T-cell (primary cell): ENCODE measurements around the gene EPN2. TPM values are rescaled to one million over a fixed set of nuclear protein-coding genes. Genes with fewer than 3 reads are reported as not detected.

Experiments
- ATAC-seq, 4 experiments: fragments of 200-7000 bp in 3 of 4; fragments of 150-1000 bp in 1 of 4; cut with Tn5 transposase; replicated peaks in 1 of 4; 1 replicate in 3 of 4; 2 replicates in 1 of 4; pipeline ENCODE4 v1.10.0; 2021; ENCODE audit warnings: moderate library complexity in 3 of 4, mild to moderate bottlenecking in 2 of 4, moderate number of reproducible peaks in 1 of 4
- CTCF ChIA-PET, 2 donors: fragments of 300-600 bp; sonication (Branson Sonifier 250); formaldehyde crosslinking; loops; one replicate each; lab custom pipeline; 2022; ENCODE audit warnings: antibody characterized with exemption in 2 of 2; lab: Charles Lee
- POLR2A ChIA-PET, 2 donors: fragments of 300-600 bp; sonication (Branson Sonifier 250); formaldehyde crosslinking; loops; one replicate each; lab custom pipeline; 2022; ENCODE audit warnings: antibody characterized with exemption in 2 of 2; lab: Charles Lee
- DNase-seq, 35 experiments: peaks; one replicate each; pipeline versions ENCODE4 v3.0.0 to v3.0.0-alpha.2; 2013 to 2023
- H3K27ac ChIP-seq: one replicate; pipeline ENCODE4 v1.5.1; 2013; ENCODE audit warnings: low read length
- H3K27me3 ChIP-seq, 2 experiments: replicated peaks in 1 of 2; 1 replicate in 1 of 2; 2 replicates in 1 of 2; pipeline versions ENCODE4 v1.6.1 to v1.7.0; 2013; ENCODE audit warnings: low read length in 1 of 2, mixed read lengths in 1 of 2; ENCODE audit not compliant: control insufficient read depth in 2 of 2, insufficient read depth in 2 of 2; ENCODE audit errors: extremely low read depth in 1 of 2
- H3K36me3 ChIP-seq, 2 donors: 1 replicate in 1 of 2; 2 replicates in 1 of 2; pipeline versions ENCODE4 v1.6.1 to v1.7.0; 2013; ENCODE audit warnings: low read length in 1 of 2; ENCODE audit not compliant: control insufficient read depth in 2 of 2, insufficient read depth in 1 of 2; ENCODE audit errors: extremely low read depth in 1 of 2
- H3K4me1 ChIP-seq, 2 experiments: 1 replicate in 1 of 2; 2 replicates in 1 of 2; pipeline versions ENCODE4 v1.6.1 to v1.7.0; 2013; ENCODE audit warnings: low read length in 2 of 2, mixed read lengths in 1 of 2; ENCODE audit not compliant: insufficient read depth in 2 of 2, control insufficient read depth in 1 of 2; ENCODE audit errors: extremely low read depth in 1 of 2
- H3K4me3 ChIP-seq, 2 donors: 1 replicate in 1 of 2; 2 replicates in 1 of 2; pipeline versions ENCODE4 v1.5.1 to v1.7.0; 2013; ENCODE audit warnings: mild to moderate bottlenecking in 2 of 2, low read length in 1 of 2, moderate library complexity in 1 of 2; ENCODE audit not compliant: control insufficient read depth in 1 of 2; ENCODE audit errors: extremely low read depth in 1 of 2
- H3K9me3 ChIP-seq: 2 replicates; pipeline ENCODE4 v1.7.0; 2013
- H3K27ac Mint-ChIP-seq, 2 donors: one replicate each; pipeline ENCODE4 v1.8.0; 2020 to 2021; ENCODE audit warnings: mild to moderate bottlenecking in 2 of 2, mixed read lengths in 2 of 2
- H3K27me3 Mint-ChIP-seq, 2 donors: one replicate each; pipeline ENCODE4 v1.8.0; 2021 to 2022; ENCODE audit warnings: mixed read lengths in 2 of 2
- H3K36me3 Mint-ChIP-seq: one replicate; pipeline ENCODE4 v1.8.0; 2021; ENCODE audit warnings: mixed read lengths
- H3K4me1 Mint-ChIP-seq, 3 donors: one replicate each; pipeline ENCODE4 v1.8.0; 2020 to 2022; ENCODE audit warnings: mixed read lengths in 3 of 3, mild to moderate bottlenecking in 1 of 3
- H3K4me3 Mint-ChIP-seq, 3 donors: one replicate each; pipeline ENCODE4 v1.8.0; 2020 to 2022; ENCODE audit warnings: mild to moderate bottlenecking in 3 of 3, mixed read lengths in 3 of 3, moderate library complexity in 3 of 3
- H3K9me3 Mint-ChIP-seq, 3 donors: one replicate each; pipeline ENCODE4 v1.8.0; 2020 to 2022; ENCODE audit warnings: mixed read lengths in 3 of 3
- WGBS: methylation state at CpG from one replicate; pipeline ENCODE4 v1.1.5; 2013; ENCODE audit warnings: missing lambda C conversion rate; ENCODE audit not compliant: insufficient coverage; 5-methylcytosine and 5-hydroxymethylcytosine counted together
- total RNA-seq, 35 experiments: library from RNA in 6 of 35; stranded (reverse) in 6 of 35; fragments of 120-200 nt in 1 of 35; gene quantifications; one replicate each; pipeline versions ENCODE4 v1.2.1 to v1.2.4 and lab custom pipeline; 2013 to 2026

The EPN2 gene
- total RNA-seq, 5 donors from 2014 or later (not counting 1 experiment from before 2014, with no cell fraction given) = 5.5 to 9.8 (median 8.4) TPM

DNA sequence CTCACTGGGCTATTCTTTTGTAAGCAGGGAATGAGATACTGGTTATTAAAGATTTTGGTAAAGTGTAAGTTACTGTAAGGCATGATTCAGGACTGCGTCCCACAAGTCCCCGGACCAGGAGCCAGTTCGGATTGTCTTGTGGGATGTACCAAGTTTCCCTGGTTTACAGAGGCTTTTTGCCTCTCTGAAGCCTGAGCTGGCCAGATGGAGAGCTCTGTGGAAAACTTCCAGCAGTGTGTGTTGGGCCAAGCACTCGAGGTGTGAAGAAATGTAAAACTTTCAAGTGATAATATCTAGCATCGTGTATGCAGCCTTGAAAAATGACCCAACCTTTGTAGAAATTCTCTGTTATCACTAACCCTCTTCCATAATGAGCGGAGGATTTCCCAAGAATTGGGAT is 2.4 kb downstream of the EPN2 start:
- no peaks in the 10 kb centered on the region for H3K9me3 ChIP-seq
- WGBS = 94% methylated on average over 3 of the region's 6 CpGs
- peaks cover 2 to 11% of the 10 kb centered on the region in 2 experiments for H3K4me1 ChIP-seq
- no peaks in the 10 kb centered on the region for H3K36me3 ChIP-seq
- CTCF ChIA-PET = interaction anchor here in 1 of 2 donors (1.2 kb wide), 1 partner anchor 10 kb away, joined by 3 read pairs; no protein-coding TSS in a partner anchor
- no peak for ATAC-seq
- Mint-ChIP-seq H3K4me1 (peaks cover 4 to 5% (median 4%) of the 10 kb centered on the region in 3 donors), H3K9me3 (no peaks in the 10 kb centered on the region), H3K4me3 (peak overlapping the region in 1 of 3 donors; percentile 3), H3K27me3 (peaks cover 0 to 8% of the 10 kb centered on the region in 2 donors), H3K36me3 (no peaks in the 10 kb centered on the region), H3K27ac (no peak overlapping the region)
- POLR2A ChIA-PET = no interaction called here
- no peak overlapping the region for H3K4me3 ChIP-seq
- H3K27me3 ChIP-seq = peaks cover 4 to 11% of the 10 kb centered on the region in 2 experiments
- no peak for DNase-seq
- H3K27ac ChIP-seq = no peak overlapping the region

DNA sequence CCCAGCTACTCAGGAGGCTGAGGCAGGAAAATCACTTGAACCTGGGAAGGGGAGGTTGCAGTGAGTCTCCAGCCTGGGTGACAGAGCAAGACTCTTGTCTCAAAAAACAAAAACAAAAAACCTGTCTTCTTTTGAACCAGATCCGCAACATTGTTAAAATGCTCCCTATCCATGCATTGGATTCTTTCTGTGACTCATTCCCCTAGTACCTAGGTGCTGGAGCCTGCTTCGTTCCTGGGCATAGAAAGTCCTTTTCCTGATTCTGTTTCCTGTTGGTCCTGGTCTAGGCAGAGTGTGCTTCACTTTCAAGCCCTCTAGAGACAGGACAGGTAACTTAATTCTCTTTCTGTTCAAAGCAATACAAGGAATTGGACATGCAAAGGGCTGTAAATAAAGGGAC is 5.2 kb downstream of the EPN2 start:
- H3K27ac ChIP-seq = no peak overlapping the region
- ATAC-seq = no peak
- H3K4me1 ChIP-seq = peaks cover 2 to 11% of the 10 kb centered on the region in 2 experiments
- POLR2A ChIA-PET = interaction anchor here in 1 of 2 donors (0.6 kb wide), 1 partner anchor 110 kb away, joined by 3 read pairs; no protein-coding TSS in a partner anchor
- Mint-ChIP-seq H3K36me3 (no peaks in the 10 kb centered on the region), H3K27ac (no peak overlapping the region), H3K4me1 (peaks cover 4 to 5% (median 4%) of the 10 kb centered on the region in 3 donors), H3K4me3 (no peak overlapping the region), H3K9me3 (no peaks in the 10 kb centered on the region), H3K27me3 (peaks cover 0 to 8% of the 10 kb centered on the region in 2 donors)
- no peak overlapping the region for H3K4me3 ChIP-seq
- H3K36me3 ChIP-seq = no peaks in the 10 kb centered on the region
- CTCF ChIA-PET = no interaction called here
- 70% methylated on average over 2 of the region's 2 CpGs for WGBS
- H3K9me3 ChIP-seq = no peaks in the 10 kb centered on the region
- peaks cover 4 to 11% of the 10 kb centered on the region in 2 experiments for H3K27me3 ChIP-seq
- no peak for DNase-seq

DNA sequence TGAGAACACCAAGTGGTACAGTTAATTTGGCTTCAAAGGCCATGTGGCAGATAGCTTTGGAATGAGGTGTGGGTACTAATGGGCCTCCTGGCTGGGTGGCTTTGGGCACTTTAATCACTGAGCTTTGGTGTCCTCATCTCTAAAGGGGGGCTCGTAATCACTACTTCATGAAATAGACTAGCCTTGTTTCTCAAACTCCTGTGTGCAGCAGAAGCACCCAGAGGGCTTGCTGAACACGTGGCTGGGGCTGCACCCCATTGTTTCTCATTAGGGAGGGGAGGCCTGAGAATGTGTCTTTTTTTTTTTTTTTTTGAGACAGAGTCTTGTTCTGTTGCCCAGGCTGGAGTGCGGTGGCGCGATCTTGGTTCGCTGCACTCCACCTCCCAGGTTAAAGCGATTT is 5.8 kb downstream of the EPN2 start:
- no peaks in the 10 kb centered on the region for H3K9me3 Mint-ChIP-seq
- POLR2A ChIA-PET = no interaction called here
- H3K36me3 Mint-ChIP-seq = no peaks in the 10 kb centered on the region
- Histone ChIP-seq H3K27ac (no peak overlapping the region), H3K36me3 (no peaks in the 10 kb centered on the region), H3K4me3 (no peak overlapping the region), H3K9me3 (no peaks in the 10 kb centered on the region), H3K4me1 (peaks cover 2 to 6% of the 10 kb centered on the region in 2 experiments), H3K27me3 (peaks cover 4 to 8% of the 10 kb centered on the region in 2 experiments)
- peaks cover 4 to 9% (median 5%) of the 10 kb centered on the region in 3 donors for H3K4me1 Mint-ChIP-seq
- H3K27me3 Mint-ChIP-seq = peaks cover 0 to 14% of the 10 kb centered on the region in 2 donors
- ATAC-seq (no peak), DNase-seq (no peak)
- H3K27ac Mint-ChIP-seq = no peak overlapping the region
- no peak overlapping the region for H3K4me3 Mint-ChIP-seq
- WGBS = 100% methylated on average over 1 of the region's 7 CpGs
- CTCF ChIA-PET = no interaction called here

DNA sequence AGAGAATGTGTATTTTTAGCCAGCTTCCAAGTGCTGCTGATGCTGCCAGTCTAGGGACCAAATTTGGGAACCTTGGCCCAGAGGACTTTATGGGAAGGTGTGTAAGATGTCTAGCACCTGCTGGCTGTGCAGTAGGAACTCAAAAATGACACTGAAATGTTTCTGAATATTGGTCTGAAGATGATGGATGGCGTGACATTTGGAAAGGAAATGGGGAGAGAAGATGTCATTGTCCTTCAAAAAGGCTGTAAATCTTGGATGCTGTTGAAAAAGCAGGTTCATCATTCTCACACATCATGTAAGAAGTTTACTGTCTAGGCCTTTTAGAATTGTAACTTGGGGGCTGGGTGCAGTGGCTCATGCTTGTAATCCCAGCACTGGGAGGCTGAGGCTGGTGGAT is 6.7 kb downstream of the EPN2 start:
- peaks cover 3 to 14% of the 10 kb centered on the region in 2 donors for H3K27me3 Mint-ChIP-seq
- ChIA-PET POLR2A (no interaction called here), CTCF (no interaction called here)
- ATAC-seq (no peak), DNase-seq (no peak)
- H3K4me3 Mint-ChIP-seq = no peak overlapping the region
- Histone ChIP-seq H3K36me3 (no peaks in the 10 kb centered on the region), H3K9me3 (no peaks in the 10 kb centered on the region), H3K4me3 (no peak overlapping the region), H3K27me3 (peaks cover 4% of the 10 kb centered on the region in 2 experiments), H3K27ac (no peak overlapping the region), H3K4me1 (no peaks in the 10 kb centered on the region)
- H3K4me1 Mint-ChIP-seq = peaks cover 0 to 11% (median 3%) of the 10 kb centered on the region in 3 donors
- no peaks in the 10 kb centered on the region for H3K9me3 Mint-ChIP-seq
- WGBS = no CpG with 5 or more reads among the region's 1 CpG
- no peak overlapping the region for H3K27ac Mint-ChIP-seq
- no peaks in the 10 kb centered on the region for H3K36me3 Mint-ChIP-seq

DNA sequence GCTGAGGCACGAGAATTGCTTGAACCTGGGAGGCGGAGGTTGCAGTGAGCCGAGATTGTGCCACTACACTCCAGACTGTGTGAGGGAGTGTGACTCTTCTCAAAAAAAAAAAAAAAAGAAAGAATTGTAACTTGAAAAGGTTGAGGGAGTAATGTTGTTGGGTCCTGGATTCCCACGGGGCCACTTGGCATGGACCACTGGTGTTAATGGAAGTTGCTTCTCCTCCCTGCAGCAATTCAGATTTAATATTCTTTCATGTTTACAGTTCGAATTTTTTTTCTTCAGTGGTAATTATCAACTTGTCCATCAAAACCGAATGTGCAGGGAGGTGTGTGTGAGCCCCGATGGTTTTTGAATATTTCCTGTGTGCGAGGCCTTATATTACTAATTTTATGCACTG is 7.2 kb downstream of the EPN2 start:
- no peaks in the 10 kb centered on the region for H3K9me3 Mint-ChIP-seq
- no CpG with 5 or more reads among the region's 8 CpGs for WGBS
- POLR2A ChIA-PET = no interaction called here
- CTCF ChIA-PET = no interaction called here
- Histone ChIP-seq H3K4me1 (no peaks in the 10 kb centered on the region), H3K27me3 (peaks cover 4% of the 10 kb centered on the region in 2 experiments), H3K9me3 (no peaks in the 10 kb centered on the region), H3K4me3 (no peak overlapping the region), H3K27ac (no peak overlapping the region), H3K36me3 (no peaks in the 10 kb centered on the region)
- no peak overlapping the region for H3K27ac Mint-ChIP-seq
- no peak for ATAC-seq
- DNase-seq = no peak
- no peak overlapping the region for H3K4me3 Mint-ChIP-seq
- no peaks in the 10 kb centered on the region for H3K36me3 Mint-ChIP-seq
- peaks cover 0 to 12% (median 3%) of the 10 kb centered on the region in 3 donors for H3K4me1 Mint-ChIP-seq
- peaks cover 3 to 14% of the 10 kb centered on the region in 2 donors for H3K27me3 Mint-ChIP-seq

DNA sequence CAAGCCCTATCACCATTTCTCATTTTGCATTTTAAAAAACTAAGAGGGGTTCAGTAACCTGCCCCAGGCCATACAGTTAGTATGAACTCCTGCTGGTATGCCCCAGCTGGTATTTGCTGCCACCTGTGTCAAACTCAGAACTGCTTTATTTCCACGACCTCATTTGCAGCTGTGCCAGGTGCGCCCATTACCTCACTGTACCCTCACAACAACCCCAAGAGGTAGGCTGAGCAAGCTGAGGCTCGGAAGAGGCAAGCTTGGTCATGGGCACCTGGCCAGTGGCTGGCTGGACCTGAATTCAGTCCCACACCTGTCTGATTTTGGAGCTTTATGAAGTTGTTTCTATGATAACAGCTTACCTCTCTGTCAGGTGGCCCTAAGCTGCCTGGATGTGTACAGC is 7.6 kb downstream of the EPN2 start:
- Histone ChIP-seq H3K36me3 (no peaks in the 10 kb centered on the region), H3K4me1 (no peaks in the 10 kb centered on the region), H3K4me3 (no peak overlapping the region), H3K9me3 (no peaks in the 10 kb centered on the region), H3K27me3 (peaks cover 4 to 7% of the 10 kb centered on the region in 2 experiments), H3K27ac (no peak overlapping the region)
- Mint-ChIP-seq H3K36me3 (no peaks in the 10 kb centered on the region), H3K27ac (no peak overlapping the region), H3K4me1 (peaks cover 0 to 12% (median 3%) of the 10 kb centered on the region in 3 donors), H3K9me3 (no peaks in the 10 kb centered on the region), H3K4me3 (no peak overlapping the region), H3K27me3 (peaks cover 3 to 14% of the 10 kb centered on the region in 2 donors)
- ChIA-PET POLR2A (no interaction called here), CTCF (no interaction called here)
- 61% methylated on average over 3 of the region's 3 CpGs for WGBS
- DNase-seq = no peak
- ATAC-seq = no peak
